ENCODE data around the gene SMIM8. TPM values are rescaled to one million over a fixed set of nuclear protein-coding genes. Genes with fewer than 3 reads are reported as not detected.

Gene SMIM8
- total RNA-seq, 3 donors from 2014 or later (not counting 1 experiment from before 2014, with no cell fraction given) = 8.0 to 11.1 (median 9.5) TPM

DNA sequence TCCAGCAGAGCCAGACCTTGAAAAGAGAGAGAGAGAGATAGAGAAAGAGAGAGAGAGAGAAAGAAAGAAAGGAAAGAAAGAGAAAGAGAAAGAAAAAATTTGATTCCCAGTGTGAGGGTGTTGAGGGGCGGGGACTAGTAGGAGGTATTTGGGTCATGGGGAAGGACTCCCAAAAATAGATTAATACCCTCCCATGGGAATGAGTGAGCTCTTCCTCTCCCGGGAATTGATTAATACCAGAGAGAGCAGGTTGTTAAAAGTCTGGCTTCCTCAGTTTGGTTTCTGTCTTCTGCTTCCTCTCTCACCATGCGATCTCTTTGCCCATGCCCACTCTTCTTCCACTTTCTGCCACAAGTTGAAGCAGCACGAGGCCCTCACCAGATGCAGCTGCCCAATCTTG lies 56.6 kb downstream of the SMIM8 start:
- no peaks in the 10 kb centered on the region for H3K4me1 Mint-ChIP-seq
- Histone ChIP-seq H3K4me3 (ENCODE audit: low read length) (no peak overlapping the region), H3K4me1 (ENCODE audit: control insufficient read depth, insufficient read depth, low read length) (no peaks in the 10 kb centered on the region), H3K27me3 (ENCODE audit: control insufficient read depth, insufficient read depth, low read length) (no peaks in the 10 kb centered on the region), H3K36me3 (ENCODE audit: control insufficient read depth, insufficient read depth, low read length) (no peaks in the 10 kb centered on the region), H3K27ac (ENCODE audit: low read length) (no peak overlapping the region), H3K9me3 (ENCODE audit: control insufficient read depth, insufficient read depth, low read length) (no peaks in the 10 kb centered on the region)
- H3K4me3 Mint-ChIP-seq = no peak overlapping the region
- DNase-seq (no peak), ATAC-seq (no peak)
- no peaks in the 10 kb centered on the region for H3K36me3 Mint-ChIP-seq
- intact Hi-C loops (cut with micrococcal nuclease) = no loop called here
- H3K27ac Mint-ChIP-seq = no peak overlapping the region
- no peaks in the 10 kb centered on the region for H3K9me3 Mint-ChIP-seq
- TF ChIP-seq, protein P1, sequence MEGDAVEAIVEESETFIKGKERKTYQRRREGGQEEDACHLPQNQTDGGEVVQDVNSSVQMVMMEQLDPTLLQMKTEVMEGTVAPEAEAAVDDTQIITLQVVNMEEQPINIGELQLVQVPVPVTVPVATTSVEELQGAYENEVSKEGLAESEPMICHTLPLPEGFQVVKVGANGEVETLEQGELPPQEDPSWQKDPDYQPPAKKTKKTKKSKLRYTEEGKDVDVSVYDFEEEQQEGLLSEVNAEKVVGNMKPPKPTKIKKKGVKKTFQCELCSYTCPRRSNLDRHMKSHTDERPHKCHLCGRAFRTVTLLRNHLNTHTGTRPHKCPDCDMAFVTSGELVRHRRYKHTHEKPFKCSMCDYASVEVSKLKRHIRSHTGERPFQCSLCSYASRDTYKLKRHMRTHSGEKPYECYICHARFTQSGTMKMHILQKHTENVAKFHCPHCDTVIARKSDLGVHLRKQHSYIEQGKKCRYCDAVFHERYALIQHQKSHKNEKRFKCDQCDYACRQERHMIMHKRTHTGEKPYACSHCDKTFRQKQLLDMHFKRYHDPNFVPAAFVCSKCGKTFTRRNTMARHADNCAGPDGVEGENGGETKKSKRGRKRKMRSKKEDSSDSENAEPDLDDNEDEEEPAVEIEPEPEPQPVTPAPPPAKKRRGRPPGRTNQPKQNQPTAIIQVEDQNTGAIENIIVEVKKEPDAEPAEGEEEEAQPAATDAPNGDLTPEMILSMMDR (IDR thresholded peaks at IDR 0.05) = no peak
- 32% methylated on average over 3 of the region's 4 CpGs for WGBS (ENCODE audit: insufficient coverage)
- H3K27me3 Mint-ChIP-seq (ENCODE audit: low read depth in 2 of 2) = no peaks in the 10 kb centered on the region

- WGBS (ENCODE audit: insufficient coverage) = 97% methylated on average over 4 of the region's 5 CpGs
- Histone ChIP-seq H3K4me1 (ENCODE audit: control insufficient read depth, insufficient read depth, low read length) (no peaks in the 10 kb centered on the region), H3K27ac (ENCODE audit: low read length) (no peak overlapping the region), H3K36me3 (ENCODE audit: control insufficient read depth, insufficient read depth, low read length) (no peaks in the 10 kb centered on the region), H3K27me3 (ENCODE audit: control insufficient read depth, insufficient read depth, low read length) (no peaks in the 10 kb centered on the region), H3K9me3 (ENCODE audit: control insufficient read depth, insufficient read depth, low read length) (no peaks in the 10 kb centered on the region), H3K4me3 (ENCODE audit: low read length) (no peak overlapping the region)
- no peaks in the 10 kb centered on the region for H3K4me1 Mint-ChIP-seq
- intact Hi-C loops (cut with micrococcal nuclease) = no loop called here
- no peaks in the 10 kb centered on the region for H3K27me3 Mint-ChIP-seq (ENCODE audit: low read depth in 2 of 2)
- no peaks in the 10 kb centered on the region for H3K9me3 Mint-ChIP-seq
- ATAC-seq (no peak), DNase-seq (no peak)
- no peak overlapping the region for H3K4me3 Mint-ChIP-seq
- H3K27ac Mint-ChIP-seq = no peak overlapping the region
- no peaks in the 10 kb centered on the region for H3K36me3 Mint-ChIP-seq
- TF ChIP-seq, protein P1 (IDR thresholded peaks at IDR 0.05) = no peak
These were observed 60.5 kb downstream of the SMIM8 start for GRCh38 chr6:87382861-87383260.

DNA sequence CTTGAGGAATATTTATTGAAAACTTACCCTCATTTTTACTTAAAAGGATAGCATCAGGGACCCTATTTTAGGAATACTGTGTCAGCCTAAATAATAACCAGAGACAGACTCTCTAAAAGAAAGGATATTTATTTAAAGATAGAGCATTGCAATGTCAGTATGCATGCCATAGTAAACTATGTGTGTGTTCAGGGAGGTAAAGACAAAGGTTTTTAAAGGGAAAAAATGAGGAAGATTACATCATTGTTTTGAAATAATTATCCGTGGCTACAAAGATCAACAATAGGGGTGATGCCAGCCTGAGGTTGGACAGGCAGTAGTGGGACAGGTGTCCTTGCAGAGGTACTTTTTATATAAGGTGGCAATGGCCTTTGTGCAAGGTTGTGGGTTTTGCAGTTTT lies 61.6 kb downstream of the SMIM8 start:
- Histone ChIP-seq H3K27me3 (ENCODE audit: control insufficient read depth, insufficient read depth, low read length) (no peaks in the 10 kb centered on the region), H3K9me3 (ENCODE audit: control insufficient read depth, insufficient read depth, low read length) (no peaks in the 10 kb centered on the region), H3K4me1 (ENCODE audit: control insufficient read depth, insufficient read depth, low read length) (no peaks in the 10 kb centered on the region), H3K27ac (ENCODE audit: low read length) (no peak overlapping the region), H3K36me3 (ENCODE audit: control insufficient read depth, insufficient read depth, low read length) (no peaks in the 10 kb centered on the region), H3K4me3 (ENCODE audit: low read length) (no peak overlapping the region)
- DNase-seq (no peak), ATAC-seq (no peak)
- intact Hi-C loops (cut with micrococcal nuclease) = no loop called here
- Mint-ChIP-seq H3K27me3 (ENCODE audit: low read depth in 2 of 2) (no peaks in the 10 kb centered on the region), H3K4me1 (no peaks in the 10 kb centered on the region), H3K4me3 (no peak overlapping the region), H3K9me3 (no peaks in the 10 kb centered on the region), H3K27ac (no peak overlapping the region), H3K36me3 (no peaks in the 10 kb centered on the region)
- WGBS (ENCODE audit: insufficient coverage) = 86% methylated on average over 1 of the region's 1 CpG
- TF ChIP-seq, protein P1 (IDR thresholded peaks at IDR 0.05) = no peak

DNA sequence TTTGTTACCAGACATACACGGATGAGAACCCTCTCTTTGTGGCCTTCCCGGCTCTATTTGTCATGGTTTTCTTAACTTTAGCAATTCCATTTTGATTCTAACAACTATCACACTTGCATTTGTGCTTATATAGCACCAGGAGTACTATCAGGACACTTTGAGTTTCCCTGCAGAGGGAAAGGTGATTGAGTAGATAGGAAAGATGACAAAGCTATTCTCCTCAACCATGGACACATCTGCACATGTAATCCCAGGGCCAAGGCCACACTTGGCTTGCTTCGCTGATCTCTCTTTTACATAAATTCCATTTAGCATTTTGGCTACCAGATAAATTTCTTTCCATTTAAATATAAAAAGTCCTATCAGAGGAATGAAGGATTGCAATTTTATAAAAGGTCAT lies 62.1 kb downstream of the SMIM8 start:
- Histone ChIP-seq H3K36me3 (ENCODE audit: control insufficient read depth, insufficient read depth, low read length) (no peaks in the 10 kb centered on the region), H3K4me1 (ENCODE audit: control insufficient read depth, insufficient read depth, low read length) (no peaks in the 10 kb centered on the region), H3K4me3 (ENCODE audit: low read length) (no peak overlapping the region), H3K9me3 (ENCODE audit: control insufficient read depth, insufficient read depth, low read length) (no peaks in the 10 kb centered on the region), H3K27me3 (ENCODE audit: control insufficient read depth, insufficient read depth, low read length) (no peaks in the 10 kb centered on the region), H3K27ac (ENCODE audit: low read length) (no peak overlapping the region)
- no peaks in the 10 kb centered on the region for H3K36me3 Mint-ChIP-seq
- no peaks in the 10 kb centered on the region for H3K4me1 Mint-ChIP-seq
- intact Hi-C loops (cut with micrococcal nuclease) = no loop called here
- no peak overlapping the region for H3K27ac Mint-ChIP-seq
- no peaks in the 10 kb centered on the region for H3K9me3 Mint-ChIP-seq
- H3K4me3 Mint-ChIP-seq = no peak overlapping the region
- TF ChIP-seq, protein P1 (IDR thresholded peaks at IDR 0.05) = no peak
- no peaks in the 10 kb centered on the region for H3K27me3 Mint-ChIP-seq (ENCODE audit: low read depth in 2 of 2)
- DNase-seq (no peak), ATAC-seq (no peak)
- WGBS (ENCODE audit: insufficient coverage) = 88% methylated on average over 2 of the region's 3 CpGs

All from natural killer cell (primary cell).